Transverse colon (tissue), 4 donors: ENCODE results near the gene CDX1.

Experiments used
- POLR2AphosphoS5 ChIP-seq, 3 donors: sonication (generic); formaldehyde crosslinking; IDR thresholded peaks; one replicate each; pipeline ENCODE4 v1.6.1; 2016; ENCODE audit warnings: antibody characterized with exemption in 3 of 3
- TF ChIP-seq, protein P1 (sequence below), 5 experiments: fragments of 200-600 bp in 3 of 5; fragments of 450-650 bp in 2 of 5; sonication (generic) in 3 of 5; IDR thresholded peaks; 1 replicate in 2 of 5; 2 replicates in 3 of 5; pipeline ENCODE4 v1.5.1; 2016 to 2017; ENCODE audit warnings: antibody characterized with exemption in 5 of 5, inconsistent platforms in 3 of 5, mild to moderate bottlenecking in 2 of 5, moderate library complexity in 1 of 5

DNA sequence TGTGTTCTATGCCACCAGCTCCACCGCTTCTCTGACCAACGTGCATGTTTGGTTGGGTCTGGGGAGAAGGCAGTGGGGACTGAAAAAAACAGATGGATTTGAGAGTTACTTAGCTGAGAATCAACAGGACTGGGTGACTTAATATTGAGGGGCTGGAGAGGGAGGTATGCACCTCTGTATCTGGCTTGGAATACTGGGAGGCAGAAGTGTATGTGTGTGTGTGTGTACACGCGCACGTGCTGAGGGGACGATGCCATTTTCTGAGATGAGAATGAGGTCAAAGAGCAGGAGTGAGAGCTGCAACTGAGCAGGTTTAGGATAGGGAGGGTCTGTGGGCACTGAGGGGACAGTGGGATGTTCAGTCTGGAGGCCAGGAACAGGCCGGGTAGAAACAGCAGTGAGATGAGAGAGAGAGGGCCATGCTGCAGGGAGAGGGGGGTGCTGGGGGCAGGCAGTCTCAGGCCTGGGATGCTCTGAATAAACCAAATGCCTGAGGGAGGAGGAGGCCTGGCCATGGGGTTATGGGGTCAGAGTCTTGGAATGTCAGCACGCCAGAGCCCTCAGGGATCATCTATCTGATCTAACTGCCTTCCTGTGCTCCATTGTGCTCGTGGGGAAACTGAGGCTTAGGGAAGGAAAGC is 24.9 kb upstream of the CDX1 start:
- no peak for TF ChIP-seq POLR2AphosphoS5 (IDR thresholded peaks at IDR 0.05)
- TF ChIP-seq, protein P1, sequence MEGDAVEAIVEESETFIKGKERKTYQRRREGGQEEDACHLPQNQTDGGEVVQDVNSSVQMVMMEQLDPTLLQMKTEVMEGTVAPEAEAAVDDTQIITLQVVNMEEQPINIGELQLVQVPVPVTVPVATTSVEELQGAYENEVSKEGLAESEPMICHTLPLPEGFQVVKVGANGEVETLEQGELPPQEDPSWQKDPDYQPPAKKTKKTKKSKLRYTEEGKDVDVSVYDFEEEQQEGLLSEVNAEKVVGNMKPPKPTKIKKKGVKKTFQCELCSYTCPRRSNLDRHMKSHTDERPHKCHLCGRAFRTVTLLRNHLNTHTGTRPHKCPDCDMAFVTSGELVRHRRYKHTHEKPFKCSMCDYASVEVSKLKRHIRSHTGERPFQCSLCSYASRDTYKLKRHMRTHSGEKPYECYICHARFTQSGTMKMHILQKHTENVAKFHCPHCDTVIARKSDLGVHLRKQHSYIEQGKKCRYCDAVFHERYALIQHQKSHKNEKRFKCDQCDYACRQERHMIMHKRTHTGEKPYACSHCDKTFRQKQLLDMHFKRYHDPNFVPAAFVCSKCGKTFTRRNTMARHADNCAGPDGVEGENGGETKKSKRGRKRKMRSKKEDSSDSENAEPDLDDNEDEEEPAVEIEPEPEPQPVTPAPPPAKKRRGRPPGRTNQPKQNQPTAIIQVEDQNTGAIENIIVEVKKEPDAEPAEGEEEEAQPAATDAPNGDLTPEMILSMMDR (IDR thresholded peaks at IDR 0.05): no peak
